Fibroblast of pulmonary artery (primary cell): ENCODE measurements around the gene ANTXR1.

ENCODE experiments used
- DNase-seq: peaks from one replicate; pipeline ENCODE4 v3.0.0-alpha.2; 2010; ENCODE audit warnings: low read depth
- H3K4me3 ChIP-seq: replicated peaks from 2 replicates; pipeline ENCODE4 v1.5.1; 2011; ENCODE audit warnings: low read depth, mild to moderate bottlenecking, control low read depth, low read length, moderate library complexity
- TF ChIP-seq, protein P1 (sequence below): IDR thresholded peaks from 2 replicates; pipeline ENCODE4 v1.5.1; 2011; ENCODE audit warnings: mild to moderate bottlenecking, control low read depth, low read length, inconsistent platforms; ENCODE audit errors: missing control alignments

Gene ANTXR1

GRCh38 chr2:69122271-69122670 lies 109.3 kb downstream of the ANTXR1 start:
- TF ChIP-seq, protein P1, sequence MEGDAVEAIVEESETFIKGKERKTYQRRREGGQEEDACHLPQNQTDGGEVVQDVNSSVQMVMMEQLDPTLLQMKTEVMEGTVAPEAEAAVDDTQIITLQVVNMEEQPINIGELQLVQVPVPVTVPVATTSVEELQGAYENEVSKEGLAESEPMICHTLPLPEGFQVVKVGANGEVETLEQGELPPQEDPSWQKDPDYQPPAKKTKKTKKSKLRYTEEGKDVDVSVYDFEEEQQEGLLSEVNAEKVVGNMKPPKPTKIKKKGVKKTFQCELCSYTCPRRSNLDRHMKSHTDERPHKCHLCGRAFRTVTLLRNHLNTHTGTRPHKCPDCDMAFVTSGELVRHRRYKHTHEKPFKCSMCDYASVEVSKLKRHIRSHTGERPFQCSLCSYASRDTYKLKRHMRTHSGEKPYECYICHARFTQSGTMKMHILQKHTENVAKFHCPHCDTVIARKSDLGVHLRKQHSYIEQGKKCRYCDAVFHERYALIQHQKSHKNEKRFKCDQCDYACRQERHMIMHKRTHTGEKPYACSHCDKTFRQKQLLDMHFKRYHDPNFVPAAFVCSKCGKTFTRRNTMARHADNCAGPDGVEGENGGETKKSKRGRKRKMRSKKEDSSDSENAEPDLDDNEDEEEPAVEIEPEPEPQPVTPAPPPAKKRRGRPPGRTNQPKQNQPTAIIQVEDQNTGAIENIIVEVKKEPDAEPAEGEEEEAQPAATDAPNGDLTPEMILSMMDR = no peak
- DNase-seq = peak; percentile 80

GRCh38 chr2:69123182-69123581 lies 110.2 kb downstream of the ANTXR1 start:
- H3K4me3 ChIP-seq = no peak overlapping the region
- TF ChIP-seq, protein P1 = no peak
- no peak for DNase-seq

More at GRCh38 chr2:69122271-69122670, 109.3 kb downstream of the ANTXR1 start:
- H3K4me3 ChIP-seq = no peak overlapping the region

- DNase-seq = no peak
- no peak overlapping the region for H3K4me3 ChIP-seq
- TF ChIP-seq, protein P1 = no peak
Measured at GRCh38 chr2:69124343-69124742, 111.4 kb downstream of the ANTXR1 start.

DNA sequence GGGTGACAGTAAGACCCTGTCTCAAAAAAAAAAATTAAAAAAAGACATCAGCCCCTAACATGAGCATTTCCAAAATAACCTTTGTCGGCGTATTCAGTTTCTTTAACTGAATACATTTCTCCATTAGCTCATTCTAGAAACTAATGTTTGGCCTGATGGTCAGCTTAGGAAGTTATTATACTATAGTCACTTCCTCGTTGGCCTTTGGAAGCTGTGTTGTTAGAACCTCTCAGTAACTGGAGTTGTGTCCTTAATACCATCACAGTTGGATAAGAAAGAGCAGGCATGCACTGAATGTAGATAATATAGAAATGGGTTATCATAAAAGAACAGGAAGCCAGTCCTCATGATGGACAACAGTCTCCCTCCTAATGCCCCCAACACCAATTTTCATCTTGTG lies 112.8 kb downstream of the ANTXR1 start:
- no peak overlapping the region for H3K4me3 ChIP-seq
- TF ChIP-seq, protein P1 = no peak
- DNase-seq = no peak

DNA sequence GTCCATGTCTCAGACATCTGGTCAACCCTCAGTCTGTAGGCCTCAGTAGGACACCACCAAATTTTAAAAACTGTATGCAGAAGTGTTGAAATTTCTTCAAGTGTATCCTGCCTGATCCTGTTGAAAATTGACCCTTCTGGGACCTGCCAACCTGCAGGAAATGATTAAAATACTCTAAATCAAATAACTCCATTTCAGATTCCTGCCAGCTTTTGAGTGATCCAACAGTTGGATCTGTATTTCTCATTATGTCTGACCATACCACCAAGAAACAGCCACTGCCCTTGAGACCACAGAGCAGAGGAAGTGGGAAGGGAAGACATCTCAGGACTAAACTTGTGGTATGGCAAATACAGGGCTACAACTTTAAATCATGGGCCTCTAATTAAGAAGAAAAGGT lies 113.4 kb downstream of the ANTXR1 start:
- DNase-seq = no peak
- H3K4me3 ChIP-seq = no peak overlapping the region
- TF ChIP-seq, protein P1 = no peak

DNA sequence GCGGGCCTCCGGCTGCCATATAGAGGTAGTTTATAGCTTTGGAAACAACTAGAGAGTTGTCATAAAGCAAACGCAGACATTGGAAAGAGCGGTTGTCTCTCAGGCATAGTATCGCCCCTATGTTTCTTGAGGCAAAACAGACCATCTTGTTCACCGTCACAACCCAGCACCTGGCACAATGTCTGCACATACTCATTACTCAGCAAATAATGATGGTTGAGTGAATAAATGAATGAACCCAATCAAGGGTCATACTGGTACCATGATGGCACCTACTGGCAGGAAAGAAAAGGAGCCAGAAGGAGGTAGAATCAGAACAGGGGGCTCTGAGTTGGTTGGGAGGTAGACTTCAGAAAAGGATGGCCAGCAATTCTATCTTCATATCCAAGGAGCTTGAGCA lies 118.5 kb downstream of the ANTXR1 start:
- H3K4me3 ChIP-seq = no peak overlapping the region
- no peak for DNase-seq
- TF ChIP-seq, protein P1 = no peak

- H3K4me3 ChIP-seq = no peak overlapping the region
- DNase-seq = no peak
- TF ChIP-seq, protein P1 = no peak
Measured at GRCh38 chr2:69131983-69132675, 119.2 kb downstream of the ANTXR1 start.
